ENCODE measurements around the gene MED10. TPM values are rescaled to one million over a fixed set of nuclear protein-coding genes. Genes with fewer than 3 reads are reported as not detected.

MED10 gene
- total RNA-seq, 1 donor from 2014 or later = 32.7 TPM

DNA sequence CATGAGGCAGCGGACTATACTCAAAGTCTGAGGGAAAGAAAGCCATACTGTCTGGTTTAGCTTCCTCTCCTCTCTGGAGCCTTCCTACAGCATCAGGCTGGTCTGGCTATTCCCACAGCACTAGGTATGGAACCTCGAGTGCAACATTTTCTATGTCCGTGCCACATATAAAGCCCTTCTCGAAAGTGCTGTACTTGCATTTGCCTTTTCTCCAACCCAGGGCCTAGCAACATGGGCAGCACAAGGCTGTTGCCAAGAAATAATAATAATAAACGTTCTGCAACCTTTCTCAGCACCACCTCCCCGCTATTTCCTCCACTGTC, 804 bp downstream of the MED10 start:
- H3K27me3 ChIP-seq = no peaks in the 10 kb centered on the region
- DNase-seq (ENCODE audit: extremely low spot score in 2 of 2) = no peak
- intact Hi-C loops (cut with DNase I) = no loop called here
- peak overlapping the region; percentile 81 for H3K27ac ChIP-seq
- peaks cover 0 to 31% of the 10 kb centered on the region in 2 donors for H3K36me3 ChIP-seq
- peak overlapping the region; percentile 83 to 99 for H3K4me3 ChIP-seq
- peaks cover 29% of the 10 kb centered on the region for H3K4me1 ChIP-seq
- TF ChIP-seq POLR2A (IDR thresholded peaks at IDR 0.05) (no peak), POLR2AphosphoS5 (IDR thresholded peaks at IDR 0.05; ENCODE audit: insufficient read depth in 1 of 2, low read depth in 1 of 2) (no peak)
- TF ChIP-seq, protein P1, sequence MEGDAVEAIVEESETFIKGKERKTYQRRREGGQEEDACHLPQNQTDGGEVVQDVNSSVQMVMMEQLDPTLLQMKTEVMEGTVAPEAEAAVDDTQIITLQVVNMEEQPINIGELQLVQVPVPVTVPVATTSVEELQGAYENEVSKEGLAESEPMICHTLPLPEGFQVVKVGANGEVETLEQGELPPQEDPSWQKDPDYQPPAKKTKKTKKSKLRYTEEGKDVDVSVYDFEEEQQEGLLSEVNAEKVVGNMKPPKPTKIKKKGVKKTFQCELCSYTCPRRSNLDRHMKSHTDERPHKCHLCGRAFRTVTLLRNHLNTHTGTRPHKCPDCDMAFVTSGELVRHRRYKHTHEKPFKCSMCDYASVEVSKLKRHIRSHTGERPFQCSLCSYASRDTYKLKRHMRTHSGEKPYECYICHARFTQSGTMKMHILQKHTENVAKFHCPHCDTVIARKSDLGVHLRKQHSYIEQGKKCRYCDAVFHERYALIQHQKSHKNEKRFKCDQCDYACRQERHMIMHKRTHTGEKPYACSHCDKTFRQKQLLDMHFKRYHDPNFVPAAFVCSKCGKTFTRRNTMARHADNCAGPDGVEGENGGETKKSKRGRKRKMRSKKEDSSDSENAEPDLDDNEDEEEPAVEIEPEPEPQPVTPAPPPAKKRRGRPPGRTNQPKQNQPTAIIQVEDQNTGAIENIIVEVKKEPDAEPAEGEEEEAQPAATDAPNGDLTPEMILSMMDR (IDR thresholded peaks at IDR 0.05) = no peak
- H3K9me3 ChIP-seq = no peaks in the 10 kb centered on the region

DNA sequence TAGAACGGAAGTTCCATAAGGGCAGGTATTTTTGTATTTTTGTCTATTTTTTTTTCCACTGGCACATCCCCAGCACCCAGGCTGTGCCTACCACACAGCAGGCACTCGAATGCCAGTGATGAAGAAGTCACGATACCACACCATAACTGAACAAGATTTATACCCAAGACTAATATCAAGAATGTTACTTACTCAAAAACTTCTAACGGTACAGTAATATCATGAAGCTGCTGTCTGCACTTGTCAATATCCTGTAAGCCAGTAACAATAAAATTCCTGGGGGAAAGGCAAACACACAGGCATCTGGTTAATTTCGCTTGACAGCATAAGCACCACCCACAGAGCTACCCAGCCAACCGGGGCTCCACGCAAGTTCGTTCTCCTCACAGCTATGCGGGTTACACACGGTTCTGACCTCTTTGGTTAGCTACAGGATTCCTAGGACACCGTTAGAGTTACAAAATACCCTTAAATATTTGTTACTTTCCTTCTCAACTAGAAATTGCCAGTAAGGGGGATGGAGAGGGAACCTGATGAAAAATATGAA, 1.3 kb downstream of the MED10 start:
- intact Hi-C loops (cut with DNase I) = no loop called here
- H3K36me3 ChIP-seq = peaks cover 0 to 36% of the 10 kb centered on the region in 2 donors
- no peak for TF ChIP-seq POLR2AphosphoS5 (IDR thresholded peaks at IDR 0.05; ENCODE audit: insufficient read depth in 1 of 2, low read depth in 1 of 2)
- TF ChIP-seq, protein P1 (IDR thresholded peaks at IDR 0.05) = no peak
- no peak for TF ChIP-seq POLR2A (IDR thresholded peaks at IDR 0.05)
- H3K27me3 ChIP-seq = no peaks in the 10 kb centered on the region
- peak; percentile 52 to 67 for DNase-seq (ENCODE audit: extremely low spot score in 2 of 2)
- H3K4me3 ChIP-seq = peak overlapping the region; percentile 83 to 99
- no peaks in the 10 kb centered on the region for H3K9me3 ChIP-seq
- H3K27ac ChIP-seq = peak overlapping the region; percentile 81
- peaks cover 29% of the 10 kb centered on the region for H3K4me1 ChIP-seq

DNA sequence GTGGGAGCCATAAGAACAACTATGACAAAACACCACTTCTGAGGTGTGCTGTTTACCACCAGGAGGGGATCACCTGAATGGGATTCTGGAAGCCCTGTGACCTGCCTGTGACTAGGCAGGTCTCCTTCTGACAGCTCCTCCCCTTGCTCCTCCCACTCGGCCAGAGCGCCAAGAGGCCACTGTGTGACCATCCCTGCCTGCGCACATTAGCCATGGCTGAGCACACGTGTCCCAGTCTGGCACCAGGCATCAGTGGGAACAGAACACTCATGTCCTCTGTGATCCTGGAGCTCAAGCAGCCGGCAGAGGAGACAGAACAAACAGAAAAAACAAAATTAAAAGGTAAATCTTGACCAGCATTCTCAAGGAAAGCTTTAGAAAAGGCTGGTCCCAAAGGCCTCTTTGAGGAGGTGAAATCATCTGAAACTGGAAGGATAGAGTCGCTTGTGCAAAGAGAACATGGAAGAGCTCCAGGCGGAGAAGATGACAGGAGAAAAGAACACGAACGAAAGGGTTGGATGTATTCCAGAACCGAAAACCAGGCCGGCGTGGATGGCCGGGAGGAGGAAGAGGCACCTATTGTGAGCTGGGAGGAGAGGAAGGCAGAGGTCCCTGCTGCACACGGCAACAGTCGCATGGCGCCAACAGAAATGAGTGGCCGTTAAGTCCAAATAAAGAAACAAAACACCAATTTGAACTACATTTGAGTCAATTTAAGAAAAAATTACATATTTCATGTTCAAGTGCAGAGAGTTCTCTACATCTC, 5.1 kb downstream of the MED10 start:
- H3K27ac ChIP-seq = no peak overlapping the region
- peaks cover 21% of the 10 kb centered on the region for H3K4me1 ChIP-seq
- no peak overlapping the region for H3K4me3 ChIP-seq
- H3K27me3 ChIP-seq = no peaks in the 10 kb centered on the region
- TF ChIP-seq POLR2AphosphoS5 (IDR thresholded peaks at IDR 0.05; ENCODE audit: insufficient read depth in 1 of 2, low read depth in 1 of 2) (no peak), POLR2A (IDR thresholded peaks at IDR 0.05) (no peak)
- TF ChIP-seq, protein P1 (IDR thresholded peaks at IDR 0.05) = no peak
- no peak for DNase-seq (ENCODE audit: extremely low spot score in 2 of 2)
- H3K9me3 ChIP-seq = no peaks in the 10 kb centered on the region
- intact Hi-C loops (cut with DNase I) = no loop called here
- peaks cover 0 to 63% of the 10 kb centered on the region in 2 donors for H3K36me3 ChIP-seq

DNA sequence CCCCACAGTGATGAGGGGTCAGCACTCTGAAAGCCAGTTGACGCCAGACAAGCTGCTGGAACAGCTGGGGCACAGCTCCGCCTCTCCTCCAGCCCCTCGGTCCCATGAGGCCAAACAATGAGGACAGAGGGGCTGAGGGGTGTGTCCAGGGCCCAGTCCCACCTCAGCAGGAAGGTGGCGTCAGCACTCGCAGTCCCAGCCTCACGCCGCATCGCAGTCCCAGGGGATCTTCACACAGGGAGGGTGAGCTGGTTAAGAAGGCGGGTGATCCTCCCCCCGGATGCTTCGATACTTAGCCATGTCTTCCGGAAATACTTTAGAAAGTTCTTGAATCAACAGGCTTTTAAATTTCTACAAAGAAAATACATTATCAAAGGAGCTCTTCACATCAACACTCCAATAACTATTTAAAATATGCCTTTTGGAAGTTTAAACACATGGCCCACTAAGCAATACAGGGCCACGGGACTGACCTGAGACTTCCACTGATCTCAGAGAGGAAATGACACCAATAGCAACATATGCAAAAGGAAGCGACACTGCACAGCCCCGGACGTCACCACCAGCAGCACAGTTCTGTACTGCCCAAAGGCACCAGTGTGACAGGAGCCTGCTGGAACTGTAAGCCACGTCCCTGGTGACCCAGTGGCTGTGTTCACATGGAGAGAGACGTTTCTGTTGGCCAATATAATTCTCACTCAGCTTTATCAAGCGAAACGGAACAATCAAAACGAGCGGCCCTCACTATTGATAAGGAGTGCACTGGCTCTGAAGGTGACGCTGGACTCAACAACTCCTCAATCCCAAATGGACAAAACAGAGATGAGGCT, 5.9 kb downstream of the MED10 start:
- intact Hi-C loops (cut with DNase I) = no loop called here
- peaks cover 18% of the 10 kb centered on the region for H3K4me1 ChIP-seq
- TF ChIP-seq POLR2AphosphoS5 (IDR thresholded peaks at IDR 0.05; ENCODE audit: insufficient read depth in 1 of 2, low read depth in 1 of 2) (no peak), POLR2A (IDR thresholded peaks at IDR 0.05) (no peak)
- TF ChIP-seq, protein P1 (IDR thresholded peaks at IDR 0.05) = no peak
- no peak overlapping the region for H3K27ac ChIP-seq
- no peak overlapping the region for H3K4me3 ChIP-seq
- H3K9me3 ChIP-seq = no peaks in the 10 kb centered on the region
- H3K27me3 ChIP-seq = no peaks in the 10 kb centered on the region
- no peak for DNase-seq (ENCODE audit: extremely low spot score in 2 of 2)
- peaks cover 0 to 63% of the 10 kb centered on the region in 2 donors for H3K36me3 ChIP-seq
